ENCODE results near the gene DAPP1. TPM values are rescaled to one million over a fixed set of nuclear protein-coding genes. Genes with fewer than 3 reads are reported as not detected.

Gene DAPP1
- total RNA-seq, 4 donors from 2014 or later = 0.73 to 6.3 (median 1.8) TPM

DNA sequence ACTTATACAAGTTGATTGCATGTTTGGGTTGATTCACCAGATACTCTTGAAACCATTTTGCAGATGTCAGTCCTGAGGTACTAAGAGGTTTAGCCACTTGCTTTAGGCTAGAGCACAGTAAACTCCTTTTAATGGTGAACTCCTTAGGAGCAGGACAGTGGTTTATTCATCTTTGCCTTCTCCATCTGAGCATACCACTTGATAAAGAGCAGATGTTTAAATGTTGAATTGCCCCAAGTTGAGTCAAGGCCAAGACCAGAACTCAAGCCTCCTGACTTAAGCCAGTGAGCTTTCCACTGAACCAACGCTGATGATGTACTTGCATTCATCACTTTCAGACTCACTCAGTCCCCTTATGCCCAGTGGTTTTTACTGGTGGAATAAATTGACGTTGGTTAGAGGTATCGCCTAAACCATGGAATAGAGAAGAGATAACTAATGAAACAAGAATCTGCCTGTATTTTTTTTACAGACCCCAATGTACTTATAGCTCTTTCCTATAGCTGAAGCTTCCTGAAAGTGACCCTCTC, 7.5 kb downstream of the DAPP1 start:
- H3K4me1 ChIP-seq = peaks cover 0 to 4% (median 3%) of the 10 kb centered on the region in 3 donors
- H3K9me3 ChIP-seq = no peaks in the 10 kb centered on the region
- H3K4me3 ChIP-seq = no peak overlapping the region
- no peak overlapping the region for H3K27ac ChIP-seq
- H3K36me3 ChIP-seq = no peaks in the 10 kb centered on the region
- 66 to 89% methylated on average over 3 of the region's 3 CpGs for WGBS, 2 donors (ENCODE audit: low coverage in 1 of 2)
- ATAC-seq = no peak
- no peak for TF ChIP-seq EP300 (IDR thresholded peaks at IDR 0.05)
- no peak for TF ChIP-seq POLR2A (IDR thresholded peaks at IDR 0.05)
- no peak for TF ChIP-seq POLR2AphosphoS5 (IDR thresholded peaks at IDR 0.05)
- TF ChIP-seq, protein P1, sequence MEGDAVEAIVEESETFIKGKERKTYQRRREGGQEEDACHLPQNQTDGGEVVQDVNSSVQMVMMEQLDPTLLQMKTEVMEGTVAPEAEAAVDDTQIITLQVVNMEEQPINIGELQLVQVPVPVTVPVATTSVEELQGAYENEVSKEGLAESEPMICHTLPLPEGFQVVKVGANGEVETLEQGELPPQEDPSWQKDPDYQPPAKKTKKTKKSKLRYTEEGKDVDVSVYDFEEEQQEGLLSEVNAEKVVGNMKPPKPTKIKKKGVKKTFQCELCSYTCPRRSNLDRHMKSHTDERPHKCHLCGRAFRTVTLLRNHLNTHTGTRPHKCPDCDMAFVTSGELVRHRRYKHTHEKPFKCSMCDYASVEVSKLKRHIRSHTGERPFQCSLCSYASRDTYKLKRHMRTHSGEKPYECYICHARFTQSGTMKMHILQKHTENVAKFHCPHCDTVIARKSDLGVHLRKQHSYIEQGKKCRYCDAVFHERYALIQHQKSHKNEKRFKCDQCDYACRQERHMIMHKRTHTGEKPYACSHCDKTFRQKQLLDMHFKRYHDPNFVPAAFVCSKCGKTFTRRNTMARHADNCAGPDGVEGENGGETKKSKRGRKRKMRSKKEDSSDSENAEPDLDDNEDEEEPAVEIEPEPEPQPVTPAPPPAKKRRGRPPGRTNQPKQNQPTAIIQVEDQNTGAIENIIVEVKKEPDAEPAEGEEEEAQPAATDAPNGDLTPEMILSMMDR (IDR thresholded peaks at IDR 0.05) = no peak
- H3K27me3 ChIP-seq = no peaks in the 10 kb centered on the region

DNA sequence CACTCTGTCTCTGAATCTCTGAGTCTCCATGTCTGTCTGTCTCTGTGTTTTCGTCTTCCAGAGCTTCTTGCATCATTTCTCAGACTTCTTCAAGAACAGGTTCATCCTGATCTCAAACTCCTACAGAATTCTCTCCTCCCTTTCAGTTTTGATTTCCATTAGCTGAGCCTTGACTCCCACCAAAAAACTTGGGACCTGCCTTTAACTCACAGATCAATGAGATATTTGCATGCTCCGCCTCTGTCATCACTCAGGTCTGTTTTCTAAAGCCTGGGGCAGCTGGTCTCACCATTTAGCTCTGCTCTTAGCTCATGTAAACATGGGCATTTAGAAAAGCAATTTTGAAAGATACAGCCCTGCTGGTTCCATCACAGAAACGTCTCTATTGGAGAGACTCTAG, 8.6 kb downstream of the DAPP1 start:
- TF ChIP-seq, protein P1 (IDR thresholded peaks at IDR 0.05) = no peak
- TF ChIP-seq EP300 (IDR thresholded peaks at IDR 0.05) (no peak), POLR2A (IDR thresholded peaks at IDR 0.05) (no peak), POLR2AphosphoS5 (IDR thresholded peaks at IDR 0.05) (no peak)
- no peaks in the 10 kb centered on the region for H3K27me3 ChIP-seq
- H3K27ac ChIP-seq = no peak overlapping the region
- no peaks in the 10 kb centered on the region for H3K9me3 ChIP-seq
- WGBS, 2 donors (ENCODE audit: low coverage in 1 of 2) = 72 to 81% methylated on average over 3 of the region's 3 CpGs
- H3K36me3 ChIP-seq = no peaks in the 10 kb centered on the region
- ATAC-seq = no peak
- H3K4me3 ChIP-seq = no peak overlapping the region
- no peaks in the 10 kb centered on the region for H3K4me1 ChIP-seq

DNA sequence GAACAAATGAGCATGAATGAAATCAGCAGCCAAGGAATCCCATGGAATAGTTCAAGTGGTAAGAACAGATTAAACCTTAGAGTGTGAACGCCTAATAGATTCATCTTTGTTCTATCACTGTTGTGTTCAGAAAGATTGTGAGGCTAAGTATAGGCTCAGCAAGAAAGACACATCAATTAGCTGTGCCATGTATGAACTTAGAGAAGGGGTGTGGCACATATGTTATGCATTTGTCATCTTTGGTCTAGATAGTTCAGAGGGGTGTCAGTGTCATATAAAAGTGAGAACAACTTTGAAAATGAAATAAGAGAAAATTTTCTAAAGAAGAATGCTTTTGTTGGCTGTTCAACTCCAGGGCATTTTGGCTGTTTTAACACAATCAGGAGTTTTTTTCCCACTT, 9.4 kb downstream of the DAPP1 start:
- WGBS, 2 donors (ENCODE audit: low coverage in 1 of 2) = 100% methylated on average over 1 of the region's 1 CpG
- Histone ChIP-seq H3K27me3 (no peaks in the 10 kb centered on the region), H3K4me3 (no peak overlapping the region), H3K4me1 (no peaks in the 10 kb centered on the region), H3K27ac (no peak overlapping the region), H3K36me3 (no peaks in the 10 kb centered on the region), H3K9me3 (no peaks in the 10 kb centered on the region)
- no peak for TF ChIP-seq POLR2AphosphoS5 (IDR thresholded peaks at IDR 0.05)
- no peak for TF ChIP-seq POLR2A (IDR thresholded peaks at IDR 0.05)
- TF ChIP-seq EP300 (IDR thresholded peaks at IDR 0.05) = no peak
- TF ChIP-seq, protein P1 (IDR thresholded peaks at IDR 0.05) = no peak
- ATAC-seq = no peak

DNA sequence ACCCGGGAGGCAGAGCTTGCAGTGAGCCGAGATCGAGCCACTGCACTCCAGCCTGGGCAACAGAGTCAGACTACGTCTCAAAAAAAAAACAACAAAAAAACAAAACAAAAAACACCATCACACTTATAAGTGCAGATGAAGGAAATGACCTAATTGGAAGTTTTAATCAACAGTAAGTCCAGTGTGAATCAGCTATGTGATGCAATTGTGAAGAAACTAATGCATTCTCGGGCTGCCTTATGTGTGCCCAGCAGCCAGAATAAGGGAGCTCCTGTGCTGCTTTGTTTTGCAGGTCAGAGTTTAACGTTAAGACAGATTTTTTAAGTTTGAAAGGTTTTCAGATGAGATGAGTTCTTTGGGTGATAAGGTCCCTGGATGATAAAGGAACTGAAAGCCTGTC, 10.8 kb downstream of the DAPP1 start:
- 80 to 88% methylated on average over 6 of the region's 6 CpGs for WGBS, 2 donors (ENCODE audit: low coverage in 1 of 2)
- H3K4me3 ChIP-seq = no peak overlapping the region
- ATAC-seq = no peak
- no peak overlapping the region for H3K27ac ChIP-seq
- H3K4me1 ChIP-seq = peaks cover 0 to 6% (median 0%) of the 10 kb centered on the region in 3 donors
- TF ChIP-seq, protein P1 (IDR thresholded peaks at IDR 0.05) = no peak
- TF ChIP-seq POLR2A (IDR thresholded peaks at IDR 0.05) = no peak
- TF ChIP-seq EP300 (IDR thresholded peaks at IDR 0.05) = no peak
- TF ChIP-seq POLR2AphosphoS5 (IDR thresholded peaks at IDR 0.05) = no peak
- no peaks in the 10 kb centered on the region for H3K9me3 ChIP-seq
- no peaks in the 10 kb centered on the region for H3K27me3 ChIP-seq
- no peaks in the 10 kb centered on the region for H3K36me3 ChIP-seq

DNA sequence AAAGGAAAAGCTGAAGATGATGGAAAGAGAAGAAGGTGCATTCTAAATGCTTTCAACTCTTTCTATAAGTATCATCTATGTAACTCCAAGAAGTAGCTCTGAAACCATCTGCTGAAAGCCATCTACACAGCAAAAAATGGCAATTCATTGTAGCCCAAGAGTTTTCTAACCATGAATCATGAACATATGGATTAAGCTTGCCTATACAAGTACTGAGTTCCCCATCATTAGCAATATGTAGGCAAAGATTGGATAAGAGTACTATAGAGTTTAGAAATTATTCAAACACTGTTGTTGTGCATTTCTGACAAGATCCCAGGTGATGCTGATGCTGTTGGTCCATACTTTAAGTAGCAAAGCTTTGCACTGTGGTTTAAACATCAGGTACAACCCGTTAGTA, 11.2 kb downstream of the DAPP1 start:
- peaks cover 0 to 10% (median 0%) of the 10 kb centered on the region in 3 donors for H3K4me1 ChIP-seq
- no peaks in the 10 kb centered on the region for H3K27me3 ChIP-seq
- 92 to 100% methylated on average over 1 of the region's 1 CpG for WGBS, 2 donors (ENCODE audit: low coverage in 1 of 2)
- no peak overlapping the region for H3K4me3 ChIP-seq
- no peaks in the 10 kb centered on the region for H3K9me3 ChIP-seq
- no peak for ATAC-seq
- no peak overlapping the region for H3K27ac ChIP-seq
- no peaks in the 10 kb centered on the region for H3K36me3 ChIP-seq
- TF ChIP-seq POLR2AphosphoS5 (IDR thresholded peaks at IDR 0.05) (no peak), POLR2A (IDR thresholded peaks at IDR 0.05) (no peak), EP300 (IDR thresholded peaks at IDR 0.05) (no peak)
- TF ChIP-seq, protein P1 (IDR thresholded peaks at IDR 0.05) = no peak

All from gastroesophageal sphincter (tissue), 4 donors.